ENCODE data around the gene NEDD9. TPM values are rescaled to one million over a fixed set of nuclear protein-coding genes. Genes with fewer than 3 reads are reported as not detected.

Gene NEDD9
- polyA plus RNA-seq, 1 donor (not counting 4 experiments of a cell fraction or from before 2014, with no cell fraction given): 3.3 TPM

DNA sequence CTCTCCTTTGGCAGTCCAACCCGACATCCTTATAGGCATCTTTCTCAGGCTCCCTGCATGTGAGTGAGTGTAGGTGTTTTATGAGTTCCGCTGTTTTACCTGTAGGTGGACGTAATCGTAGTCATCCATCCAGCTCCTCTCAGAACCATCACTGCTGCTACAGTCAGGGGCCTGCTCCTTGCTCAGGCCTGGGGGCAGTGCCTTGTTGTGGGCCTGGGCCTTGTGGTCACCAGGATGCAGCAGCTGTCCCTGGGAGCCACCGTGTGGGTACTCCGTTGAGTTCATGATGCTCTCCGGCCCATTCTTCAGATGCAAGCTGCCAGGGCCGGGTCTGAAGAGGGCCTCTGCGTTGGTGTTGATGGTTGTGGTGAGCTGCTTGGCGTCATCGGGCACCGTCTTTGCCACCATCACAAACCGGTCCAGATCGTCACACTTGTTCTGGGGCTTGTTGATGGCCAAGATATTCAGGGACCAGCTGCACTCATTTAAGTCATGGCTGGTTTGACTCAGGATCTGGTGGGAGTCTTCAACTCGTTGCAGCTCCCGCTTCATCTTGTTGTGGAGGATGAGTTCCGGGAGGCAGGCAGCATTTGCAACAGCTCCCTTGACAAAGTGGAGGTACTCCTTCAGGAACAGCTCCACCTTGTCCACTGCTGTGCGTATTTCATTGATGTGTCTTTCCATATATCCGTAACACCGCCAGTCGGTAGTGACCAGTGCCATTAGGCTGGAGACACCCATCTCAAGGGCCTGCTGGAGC is 42.4 kb downstream of the NEDD9 start:
- no peaks in the 10 kb centered on the region for H3K27me3 ChIP-seq (ENCODE audit: control insufficient read depth, extremely low read depth, insufficient read depth, low read length)
- no peak for FAIRE-seq
- peaks cover 0 to 4% of the 10 kb centered on the region in 2 experiments for H3K36me3 ChIP-seq (ENCODE audit: control insufficient read depth in 2 of 2, extremely low read depth in 1 of 2, insufficient read depth in 2 of 2, low read length in 2 of 2)
- H3K9ac ChIP-seq (ENCODE audit: control insufficient read depth, extremely low read depth, insufficient read depth, low read length): no peak overlapping the region
- no peaks in the 10 kb centered on the region for H3K79me2 ChIP-seq (ENCODE audit: control insufficient read depth, insufficient read depth, low read length)
- H3K27ac ChIP-seq (ENCODE audit: control insufficient read depth, insufficient read depth, low read length): no peak overlapping the region
- no peak for DNase-seq (ENCODE audit: low read depth, low spot score)
- no peak overlapping the region for H3K4me2 ChIP-seq (ENCODE audit: control insufficient read depth, extremely low read depth, insufficient read depth, low read depth, low read length)
- dilution Hi-C loops (cut with MboI; ENCODE audit: extremely low pct_ligation_motif_present, low sequenced_read_pairs): no loop called here
- H4K20me1 ChIP-seq (ENCODE audit: control insufficient read depth, extremely low read depth, insufficient read depth, low read length): no peaks in the 10 kb centered on the region
- no peak overlapping the region for H2AFZ ChIP-seq (ENCODE audit: control insufficient read depth, low read length)
- no peaks in the 10 kb centered on the region for H3K4me1 ChIP-seq (ENCODE audit: control insufficient read depth, extremely low read depth, insufficient read depth, low read length)
- H3K4me3 ChIP-seq (ENCODE audit: control insufficient read depth in 2 of 3, extremely low read depth in 1 of 3, insufficient read depth in 2 of 3, low read depth in 1 of 3, low read length in 3 of 3): no peak overlapping the region
- H3K9me3 ChIP-seq (ENCODE audit: control insufficient read depth, low read depth, low read length): no peaks in the 10 kb centered on the region
- no peaks in the 10 kb centered on the region for H3K9me1 ChIP-seq (ENCODE audit: control insufficient read depth, extremely low read depth, insufficient read depth, low read length)
- TF ChIP-seq EZH2 (IDR thresholded peaks at IDR 0.05; ENCODE audit: low read length): no peak

DNA sequence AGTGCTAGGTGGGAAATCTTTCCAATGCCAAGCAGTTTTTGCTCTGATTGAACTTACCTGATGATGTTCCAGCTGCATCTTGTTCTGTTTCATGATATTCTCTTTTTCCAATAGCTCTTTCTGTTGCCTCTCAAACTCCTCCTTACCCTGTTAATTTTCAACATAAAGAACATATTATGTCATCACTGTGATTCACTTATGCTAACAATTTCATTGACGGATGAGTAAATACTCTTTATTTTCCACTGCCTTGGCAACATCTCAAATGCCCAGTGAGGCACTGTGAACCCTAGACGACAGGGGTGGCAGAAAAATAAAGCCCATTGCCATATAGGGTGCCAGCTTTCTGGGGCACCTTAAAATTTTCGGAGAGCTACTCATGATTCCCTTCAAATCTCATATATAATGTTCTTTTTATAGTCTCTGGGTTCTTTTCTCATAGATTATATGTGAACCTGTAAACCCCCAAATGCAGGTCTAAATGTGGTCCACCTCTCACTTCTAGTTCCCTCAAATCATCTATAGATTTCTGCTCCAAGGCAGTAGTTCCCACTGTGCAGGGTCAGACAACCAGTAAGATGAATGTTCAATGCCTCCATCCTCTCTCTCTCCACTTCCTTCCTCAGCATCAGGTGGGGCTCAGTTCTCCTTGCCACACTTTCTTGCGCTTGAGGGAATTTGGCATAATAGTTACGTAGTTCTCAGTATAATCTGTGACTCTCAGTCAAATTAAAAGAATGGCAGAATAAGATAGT is 44.1 kb downstream of the NEDD9 start:
- Histone ChIP-seq H3K27me3 (ENCODE audit: control insufficient read depth, extremely low read depth, insufficient read depth, low read length) (no peaks in the 10 kb centered on the region), H3K4me3 (ENCODE audit: control insufficient read depth in 2 of 3, extremely low read depth in 1 of 3, insufficient read depth in 2 of 3, low read depth in 1 of 3, low read length in 3 of 3) (no peak overlapping the region), H4K20me1 (ENCODE audit: control insufficient read depth, extremely low read depth, insufficient read depth, low read length) (no peaks in the 10 kb centered on the region), H3K9me1 (ENCODE audit: control insufficient read depth, extremely low read depth, insufficient read depth, low read length) (no peaks in the 10 kb centered on the region), H3K79me2 (ENCODE audit: control insufficient read depth, insufficient read depth, low read length) (no peaks in the 10 kb centered on the region), H3K9me3 (ENCODE audit: control insufficient read depth, low read depth, low read length) (no peaks in the 10 kb centered on the region), H3K36me3 (ENCODE audit: control insufficient read depth in 2 of 2, extremely low read depth in 1 of 2, insufficient read depth in 2 of 2, low read length in 2 of 2) (peaks cover 0 to 4% of the 10 kb centered on the region in 2 experiments), H3K27ac (ENCODE audit: control insufficient read depth, insufficient read depth, low read length) (no peak overlapping the region), H2AFZ (ENCODE audit: control insufficient read depth, low read length) (no peak overlapping the region), H3K4me1 (ENCODE audit: control insufficient read depth, extremely low read depth, insufficient read depth, low read length) (no peaks in the 10 kb centered on the region), H3K4me2 (ENCODE audit: control insufficient read depth, extremely low read depth, insufficient read depth, low read depth, low read length) (no peak overlapping the region), H3K9ac (ENCODE audit: control insufficient read depth, extremely low read depth, insufficient read depth, low read length) (no peak overlapping the region)
- no peak for FAIRE-seq
- dilution Hi-C loops (cut with MboI; ENCODE audit: extremely low pct_ligation_motif_present, low sequenced_read_pairs): no loop called here
- TF ChIP-seq, protein P1, sequence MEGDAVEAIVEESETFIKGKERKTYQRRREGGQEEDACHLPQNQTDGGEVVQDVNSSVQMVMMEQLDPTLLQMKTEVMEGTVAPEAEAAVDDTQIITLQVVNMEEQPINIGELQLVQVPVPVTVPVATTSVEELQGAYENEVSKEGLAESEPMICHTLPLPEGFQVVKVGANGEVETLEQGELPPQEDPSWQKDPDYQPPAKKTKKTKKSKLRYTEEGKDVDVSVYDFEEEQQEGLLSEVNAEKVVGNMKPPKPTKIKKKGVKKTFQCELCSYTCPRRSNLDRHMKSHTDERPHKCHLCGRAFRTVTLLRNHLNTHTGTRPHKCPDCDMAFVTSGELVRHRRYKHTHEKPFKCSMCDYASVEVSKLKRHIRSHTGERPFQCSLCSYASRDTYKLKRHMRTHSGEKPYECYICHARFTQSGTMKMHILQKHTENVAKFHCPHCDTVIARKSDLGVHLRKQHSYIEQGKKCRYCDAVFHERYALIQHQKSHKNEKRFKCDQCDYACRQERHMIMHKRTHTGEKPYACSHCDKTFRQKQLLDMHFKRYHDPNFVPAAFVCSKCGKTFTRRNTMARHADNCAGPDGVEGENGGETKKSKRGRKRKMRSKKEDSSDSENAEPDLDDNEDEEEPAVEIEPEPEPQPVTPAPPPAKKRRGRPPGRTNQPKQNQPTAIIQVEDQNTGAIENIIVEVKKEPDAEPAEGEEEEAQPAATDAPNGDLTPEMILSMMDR (optimal IDR thresholded peaks at IDR 0.05 in 1 of 3, IDR thresholded peaks at IDR 0.05 in 1 of 3, conservative IDR thresholded peaks at IDR 0.05 in 1 of 3; ENCODE audit: extremely low read depth in 1 of 3, insufficient read depth in 2 of 3, low read length in 3 of 3): no peak
- no peak for TF ChIP-seq EZH2 (IDR thresholded peaks at IDR 0.05; ENCODE audit: low read length)
- DNase-seq (ENCODE audit: low read depth, low spot score): no peak
